HEK293T (cell line): ENCODE results near the gene ETAA1.
A peak's percentile ranks its signal among the peaks of the same experiment; 100 is the strongest.

Experiments used
- CTCF ChIA-PET: fragments of 350-600 bp; formaldehyde crosslinking; extraction: SDS; loops from one replicate; lab custom pipeline; 2021; ENCODE audit warnings: antibody characterized with exemption, inconsistent platforms; lab: Yijun Ruan, JAX
- POLR2A ChIA-PET: fragments of 350-600 bp; formaldehyde crosslinking; extraction: SDS; loops from one replicate; lab custom pipeline; 2020; ENCODE audit warnings: antibody characterized with exemption, inconsistent platforms; lab: Yijun Ruan, JAX
- DNase-seq: peaks from one replicate; pipeline ENCODE4 v3.0.0; 2012; ENCODE audit warnings: mixed read lengths; ENCODE audit errors: extremely low spot score
- ARNT ChIP-seq: fragments of 450-650 bp; IDR thresholded peaks from 2 replicates; pipeline ENCODE4 v1.6.1; 2017; ENCODE audit warnings: mild to moderate bottlenecking
- BHLHE40 ChIP-seq: fragments of 450-650 bp; IDR thresholded peaks from 2 replicates; pipeline ENCODE4 v1.6.1; 2016; ENCODE audit warnings: mild to moderate bottlenecking, moderate library complexity, borderline replicate concordance
- CTBP1 ChIP-seq: fragments of 450-650 bp; IDR thresholded peaks from 2 replicates; pipeline ENCODE4 v1.6.1; 2016; ENCODE audit warnings: borderline replicate concordance
- ELF4 ChIP-seq: fragments of 450-650 bp; IDR thresholded peaks from 2 replicates; pipeline ENCODE4 v1.6.1; 2017; ENCODE audit warnings: antibody characterized with exemption
- FOXA1 ChIP-seq: fragments of 450-650 bp; IDR thresholded peaks from 2 replicates; pipeline ENCODE4 v1.6.1; 2016; ENCODE audit warnings: mild to moderate bottlenecking
- FOXK2 ChIP-seq: fragments of 450-650 bp; IDR thresholded peaks from 2 replicates; pipeline ENCODE4 v1.6.1; 2016; ENCODE audit warnings: mild to moderate bottlenecking
- FOXM1 ChIP-seq: fragments of 450-650 bp; IDR thresholded peaks from 2 replicates; pipeline ENCODE4 v1.6.1; 2017; ENCODE audit warnings: mild to moderate bottlenecking, borderline replicate concordance
- HDGF ChIP-seq: fragments of 450-650 bp; IDR thresholded peaks from 2 replicates; pipeline ENCODE4 v1.6.1; 2017; ENCODE audit warnings: antibody characterized with exemption, borderline replicate concordance
- L3MBTL2 ChIP-seq: fragments of 450-650 bp; conservative IDR thresholded peaks from 2 replicates; pipeline ENCODE4 v1.6.1; 2016; ENCODE audit warnings: mild to moderate bottlenecking
- LEF1 ChIP-seq: fragments of 450-650 bp; IDR thresholded peaks from 2 replicates; pipeline ENCODE4 v1.6.1; 2017; ENCODE audit warnings: mild to moderate bottlenecking, borderline replicate concordance
- NFRKB ChIP-seq: fragments of 450-650 bp; IDR thresholded peaks from 2 replicates; pipeline ENCODE4 v1.6.1; 2016; ENCODE audit warnings: mild to moderate bottlenecking, moderate library complexity
- SP1 ChIP-seq: fragments of 450-650 bp; IDR thresholded peaks from 2 replicates; pipeline ENCODE4 v1.6.1; 2017
- SUZ12 ChIP-seq: fragments of 450-650 bp; IDR thresholded peaks from 2 replicates; pipeline ENCODE4 v1.6.1; 2016; ENCODE audit warnings: mild to moderate bottlenecking
- TARDBP ChIP-seq: fragments of 450-650 bp; IDR thresholded peaks from 2 replicates; pipeline ENCODE4 v1.6.1; 2016
- ZNF384 ChIP-seq: fragments of 450-650 bp; IDR thresholded peaks from 2 replicates; pipeline ENCODE4 v1.6.1; 2016
- TF ChIP-seq, protein P1 (sequence below): fragments of 450-650 bp; IDR thresholded peaks from 2 replicates; pipeline ENCODE4 v1.6.1; 2016

The ETAA1 gene

DNA sequence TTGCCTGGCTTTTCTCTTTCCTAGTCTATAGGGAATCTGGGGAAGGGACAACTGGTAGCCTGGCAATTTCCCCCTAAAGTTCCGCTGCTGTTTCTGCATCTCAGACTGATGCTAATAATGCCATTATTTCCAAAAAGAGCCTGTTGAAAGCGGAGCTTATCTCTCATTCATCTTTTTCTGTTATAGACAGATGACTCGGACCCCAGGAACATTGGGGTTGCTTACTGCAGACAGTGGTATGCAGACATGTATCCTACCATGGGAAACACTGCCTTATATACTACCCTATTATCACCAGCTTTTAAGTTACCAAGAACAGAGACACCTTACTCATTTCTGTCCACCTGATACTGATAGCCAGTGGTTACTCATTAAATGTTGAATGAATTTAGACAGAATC lies 15.3 kb downstream of the ETAA1 start:
- CTCF ChIA-PET = interaction anchor here (1.1 kb wide), 1 partner anchor 11 kb away, joined by 3 read pairs; no protein-coding TSS in a partner anchor

DNA sequence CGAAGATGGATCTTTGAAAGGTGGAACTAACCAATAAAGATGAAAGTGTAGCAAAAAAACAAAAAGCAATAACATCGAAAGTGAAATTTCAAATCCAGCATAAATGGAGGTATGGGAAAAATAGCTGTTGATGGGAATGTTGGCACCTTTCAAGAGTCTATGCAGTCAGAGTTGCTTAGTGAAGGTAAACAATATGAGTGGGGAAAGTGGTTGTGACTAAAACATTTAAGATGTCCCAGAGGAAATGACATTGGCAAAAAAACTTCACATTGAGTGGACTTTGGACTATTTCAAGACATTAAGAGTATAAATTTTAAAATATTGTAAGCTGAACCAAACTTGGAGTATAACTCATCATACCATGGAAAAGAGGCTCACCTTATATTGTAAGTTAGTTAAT lies 17.7 kb downstream of the ETAA1 start:
- no peak for DNase-seq
- ChIA-PET POLR2A (no interaction called here), CTCF (no interaction called here)
- TF ChIP-seq FOXA1 = no peak

More for the DNA sequence above, 15.3 kb downstream of the ETAA1 start:
- no peak for DNase-seq
- TF ChIP-seq LEF1 (no peak), FOXK2 (no peak), SP1 (no peak), ZNF384 (no peak), FOXM1 (no peak), BHLHE40 (no peak), HDGF (no peak), ELF4 (no peak), SUZ12 (no peak), CTBP1 (no peak), FOXA1 (no peak), ARNT (no peak), TARDBP (no peak), NFRKB (no peak)
- TF ChIP-seq, protein P1, sequence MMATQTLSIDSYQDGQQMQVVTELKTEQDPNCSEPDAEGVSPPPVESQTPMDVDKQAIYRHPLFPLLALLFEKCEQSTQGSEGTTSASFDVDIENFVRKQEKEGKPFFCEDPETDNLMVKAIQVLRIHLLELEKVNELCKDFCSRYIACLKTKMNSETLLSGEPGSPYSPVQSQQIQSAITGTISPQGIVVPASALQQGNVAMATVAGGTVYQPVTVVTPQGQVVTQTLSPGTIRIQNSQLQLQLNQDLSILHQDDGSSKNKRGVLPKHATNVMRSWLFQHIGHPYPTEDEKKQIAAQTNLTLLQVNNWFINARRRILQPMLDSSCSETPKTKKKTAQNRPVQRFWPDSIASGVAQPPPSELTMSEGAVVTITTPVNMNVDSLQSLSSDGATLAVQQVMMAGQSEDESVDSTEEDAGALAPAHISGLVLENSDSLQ = no peak
- POLR2A ChIA-PET = no interaction called here

DNA sequence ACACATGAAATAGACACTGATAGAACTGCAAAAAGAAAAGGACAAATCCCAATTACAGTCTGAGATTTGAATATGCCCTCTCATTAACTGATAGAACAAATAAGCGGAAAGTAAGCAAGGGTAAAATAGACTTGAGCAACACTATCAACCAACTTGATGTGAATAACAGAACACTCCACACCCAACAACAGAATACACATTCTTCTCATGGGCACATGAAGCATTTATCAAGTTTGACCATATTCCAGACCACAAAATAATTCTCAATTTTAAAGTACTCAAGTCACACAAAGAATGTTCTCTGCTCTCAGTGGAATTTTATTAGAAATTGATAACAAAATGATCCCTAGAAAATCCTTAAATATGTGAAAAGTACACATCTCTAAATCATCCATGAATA lies 19.0 kb downstream of the ETAA1 start:
- CTCF ChIA-PET = no interaction called here
- POLR2A ChIA-PET = no interaction called here
- DNase-seq = no peak

DNA sequence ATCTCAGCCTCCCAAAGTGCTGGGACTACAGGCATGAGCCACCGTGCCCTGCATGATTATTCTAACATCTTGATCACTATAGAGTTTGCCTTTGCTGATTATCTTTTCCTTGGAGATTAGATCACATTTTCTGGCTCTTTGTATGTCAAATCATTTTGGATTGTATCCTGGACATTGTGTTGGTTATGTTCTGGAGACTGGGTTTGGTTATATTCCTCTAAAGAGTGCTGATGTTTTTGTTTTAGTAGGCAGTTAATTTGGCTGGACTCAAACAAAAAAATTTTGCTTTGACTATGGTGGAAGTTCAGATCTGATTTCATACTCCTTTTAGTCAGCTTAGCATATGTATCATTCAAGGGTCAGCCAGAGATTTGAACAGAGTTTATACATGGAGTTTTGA lies 26.4 kb downstream of the ETAA1 start:
- POLR2A ChIA-PET = no interaction called here
- CTCF ChIA-PET = no interaction called here
- no peak for TF ChIP-seq ELF4
- no peak for TF ChIP-seq L3MBTL2
- no peak for TF ChIP-seq NFRKB
- no peak for TF ChIP-seq BHLHE40
- TF ChIP-seq, protein P1 = no peak
- TF ChIP-seq FOXK2 = no peak

More for the DNA sequence above, 19.0 kb downstream of the ETAA1 start:
- TF ChIP-seq SUZ12 (no peak), CTBP1 (no peak), BHLHE40 (no peak), FOXA1 (no peak), ARNT (no peak), HDGF (no peak), TARDBP (no peak), LEF1 (no peak), FOXM1 (no peak), ZNF384 (no peak)

DNA sequence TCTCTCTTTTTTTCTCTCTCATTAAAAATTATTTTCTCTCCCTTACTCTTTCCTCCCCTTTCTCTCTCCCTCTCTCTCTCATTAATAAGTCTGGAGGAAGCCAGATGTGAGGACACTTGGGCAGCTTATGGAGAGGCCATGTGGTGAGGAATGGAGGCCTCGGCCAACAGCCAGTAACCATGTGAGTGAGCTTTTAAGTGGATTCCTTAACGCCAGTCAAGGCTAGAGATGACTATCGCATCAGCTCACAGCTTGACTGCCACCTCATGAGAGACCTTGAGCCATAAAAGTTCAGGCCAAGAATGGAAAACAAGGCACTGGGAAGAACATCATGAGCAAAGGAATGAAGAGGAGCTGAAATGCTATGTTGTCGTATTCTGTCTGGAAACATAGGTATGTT lies 39.1 kb downstream of the ETAA1 start:
- CTCF ChIA-PET = no interaction called here

More for the DNA sequence above, 26.4 kb downstream of the ETAA1 start:
- no peak for DNase-seq

DNA sequence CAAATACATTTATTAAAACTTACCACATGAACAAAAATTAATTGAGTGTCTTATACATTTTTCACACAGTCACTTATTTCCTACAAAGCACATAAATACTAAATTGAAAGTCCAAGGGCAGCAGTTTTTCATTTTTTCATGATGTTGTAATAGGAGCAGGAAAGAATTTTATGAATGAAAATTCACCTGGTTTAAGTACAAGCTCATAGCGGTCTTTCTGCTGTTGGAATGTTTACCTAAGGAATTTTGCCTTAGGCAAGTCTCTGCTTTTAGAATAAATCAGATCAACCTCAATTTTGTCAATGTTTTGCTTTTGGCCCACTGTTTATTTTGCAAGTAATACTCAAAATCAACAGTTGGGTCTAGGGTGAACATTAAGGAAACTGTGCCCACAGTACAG lies 40.0 kb downstream of the ETAA1 start:
- CTCF ChIA-PET = no interaction called here
- POLR2A ChIA-PET = no interaction called here
- TF ChIP-seq NFRKB (no peak), FOXM1 (no peak), ELF4 (no peak)
- DNase-seq = no peak

More for the DNA sequence above, 39.1 kb downstream of the ETAA1 start:
- TF ChIP-seq L3MBTL2 (peak; percentile 84), ARNT (no peak), ZNF384 (no peak)
- TF ChIP-seq, protein P1 = peak; percentile 69
- POLR2A ChIA-PET = no interaction called here
- DNase-seq = peak; percentile 25

DNA sequence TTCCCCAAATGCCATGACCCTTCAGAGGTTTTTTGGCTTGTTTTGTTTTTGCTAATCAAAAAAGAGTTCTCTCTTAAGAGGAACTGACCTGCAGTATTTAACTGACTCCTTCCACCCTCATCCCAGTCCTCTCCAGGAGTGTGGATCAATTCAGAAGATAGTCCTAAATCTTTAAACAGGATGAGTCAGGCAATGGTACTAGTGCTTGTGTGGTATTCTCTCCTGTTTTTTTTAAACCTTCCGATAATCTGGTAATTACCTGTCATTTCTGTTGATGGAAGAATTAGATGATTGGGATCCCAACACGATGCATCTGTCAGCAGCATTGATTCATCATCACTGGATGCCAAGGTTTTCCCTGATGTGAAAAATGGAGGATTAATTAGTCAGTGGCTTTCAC lies 41.2 kb downstream of the ETAA1 start:
- ChIA-PET CTCF (no interaction called here), POLR2A (no interaction called here)
- no peak for DNase-seq
- TF ChIP-seq LEF1 (no peak), TARDBP (no peak), FOXA1 (no peak), SUZ12 (no peak), SP1 (no peak), HDGF (no peak), ZNF384 (no peak), NFRKB (no peak)
- TF ChIP-seq, protein P1 = no peak
